Transverse colon (tissue), 4 donors: ENCODE measurements around the gene HSPA8. TPM values are rescaled to one million over a fixed set of nuclear protein-coding genes. Genes with fewer than 3 reads are reported as not detected.
A peak's percentile ranks its signal among the peaks of the same experiment; 100 is the strongest.

ENCODE experiments used
- DNase-seq: peaks from one replicate; pipeline ENCODE4 v3.0.0-alpha.2; 2019
- H3K27ac ChIP-seq, 4 donors: fragments of 200-600 bp; sonication (generic); 2 replicates each; pipeline ENCODE4 v1.5.1; 2016 to 2018; ENCODE audit warnings: inconsistent platforms in 4 of 4
- H3K27me3 ChIP-seq: fragments of 200-600 bp; sonication (generic); 2 replicates; pipeline ENCODE4 v1.5.1; 2017; ENCODE audit warnings: inconsistent platforms
- H3K36me3 ChIP-seq, 4 donors: fragments of 200-600 bp; sonication (generic); 2 replicates each; pipeline ENCODE4 v1.5.1; 2017 to 2019; ENCODE audit warnings: inconsistent platforms in 4 of 4
- H3K4me1 ChIP-seq, 4 donors: fragments of 200-600 bp; sonication (generic); 2 replicates each; pipeline ENCODE4 v1.5.1; 2017 to 2020; ENCODE audit warnings: inconsistent platforms in 4 of 4
- H3K4me3 ChIP-seq, 4 donors: fragments of 200-600 bp; sonication (generic); 1 replicate in 1 of 4; 2 replicates in 3 of 4; pipeline versions ENCODE4 v1.5.1 to v1.6.1; 2017 to 2019; ENCODE audit warnings: inconsistent platforms in 4 of 4
- H3K9me3 ChIP-seq, 2 donors: fragments of 200-600 bp; sonication (generic); 2 replicates each; pipeline ENCODE4 v1.5.1; 2017 to 2019; ENCODE audit warnings: inconsistent platforms in 2 of 2
- EP300 ChIP-seq: sonication (generic); formaldehyde crosslinking; IDR thresholded peaks from one replicate; pipeline ENCODE4 v1.6.1; 2017; ENCODE audit warnings: antibody characterized with exemption, low read depth
- POLR2A ChIP-seq: fragments of 450-650 bp; IDR thresholded peaks from one replicate; pipeline ENCODE4 v1.6.1; 2016; ENCODE audit warnings: antibody characterized with exemption, mild to moderate bottlenecking, moderate library complexity
- POLR2AphosphoS5 ChIP-seq, 3 donors: sonication (generic); formaldehyde crosslinking; IDR thresholded peaks; one replicate each; pipeline ENCODE4 v1.6.1; 2016; ENCODE audit warnings: antibody characterized with exemption in 3 of 3
- WGBS, 2 donors: methylation state at CpG; one replicate each; pipeline ENCODE4 v1.1.5; 2018; ENCODE audit warnings: low coverage in 1 of 2; 5-methylcytosine and 5-hydroxymethylcytosine counted together
- in situ Hi-C, 4 donors: fragments of 200-750 bp; cut with MboI; loops; one replicate each; pipeline versions ENCODE4 v1.15.0 to v1.15.1; 2017; ENCODE audit warnings: low sequenced_read_pairs in 3 of 4, low pct_ligation_motif_present in 1 of 4, low pct_unique_long_range_greater_than_20kb in 1 of 4
- intact Hi-C: fragments of 100-400 bp; cut with DNase I; formaldehyde crosslinking; loops from one replicate; pipeline ENCODE4 v1.15.1; 2023; ENCODE audit warnings: low total_unique reads
- total RNA-seq, 4 donors: library from RNA; depleted of rRNA; stranded (reverse); fragments of >200 nt; gene quantifications; one replicate each; pipeline ENCODE4 v1.1.0, GENCODE V29; 2016
- TF ChIP-seq, protein P1 (sequence below), 5 experiments: fragments of 200-600 bp in 3 of 5; fragments of 450-650 bp in 2 of 5; sonication (generic) in 3 of 5; IDR thresholded peaks; 1 replicate in 2 of 5; 2 replicates in 3 of 5; pipeline ENCODE4 v1.5.1; 2016 to 2017; ENCODE audit warnings: antibody characterized with exemption in 5 of 5, inconsistent platforms in 3 of 5, mild to moderate bottlenecking in 2 of 5, moderate library complexity in 1 of 5

HSPA8 gene
- total RNA-seq, 4 donors from 2014 or later = 183 to 783 (median 651) TPM

DNA sequence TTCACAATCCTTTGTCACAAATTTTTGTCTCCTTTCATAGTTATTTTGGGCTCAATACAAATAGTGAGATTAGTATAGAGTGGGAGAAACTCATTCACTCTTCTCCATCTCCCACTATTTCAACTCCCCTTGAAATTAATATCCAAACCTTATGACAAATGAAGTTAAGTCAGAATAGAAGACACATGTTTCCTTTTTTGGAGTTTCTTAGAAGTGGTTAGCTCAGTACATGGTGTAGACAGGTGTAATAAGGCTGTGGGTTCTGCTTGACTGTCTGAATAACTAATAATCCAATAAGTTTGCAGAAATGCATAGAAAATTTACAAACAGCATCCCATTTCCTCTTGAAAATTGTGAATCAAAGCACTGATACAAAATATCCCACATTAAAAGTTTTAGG is 10.8 kb upstream of the HSPA8 start:
- Histone ChIP-seq H3K27ac (no peak overlapping the region), H3K36me3 (peaks cover 0 to 8% (median 0%) of the 10 kb centered on the region in 4 donors), H3K4me3 (no peak overlapping the region), H3K4me1 (peaks cover 7 to 27% (median 13%) of the 10 kb centered on the region in 4 donors), H3K27me3 (no peaks in the 10 kb centered on the region), H3K9me3 (no peaks in the 10 kb centered on the region)
- TF ChIP-seq, protein P1, sequence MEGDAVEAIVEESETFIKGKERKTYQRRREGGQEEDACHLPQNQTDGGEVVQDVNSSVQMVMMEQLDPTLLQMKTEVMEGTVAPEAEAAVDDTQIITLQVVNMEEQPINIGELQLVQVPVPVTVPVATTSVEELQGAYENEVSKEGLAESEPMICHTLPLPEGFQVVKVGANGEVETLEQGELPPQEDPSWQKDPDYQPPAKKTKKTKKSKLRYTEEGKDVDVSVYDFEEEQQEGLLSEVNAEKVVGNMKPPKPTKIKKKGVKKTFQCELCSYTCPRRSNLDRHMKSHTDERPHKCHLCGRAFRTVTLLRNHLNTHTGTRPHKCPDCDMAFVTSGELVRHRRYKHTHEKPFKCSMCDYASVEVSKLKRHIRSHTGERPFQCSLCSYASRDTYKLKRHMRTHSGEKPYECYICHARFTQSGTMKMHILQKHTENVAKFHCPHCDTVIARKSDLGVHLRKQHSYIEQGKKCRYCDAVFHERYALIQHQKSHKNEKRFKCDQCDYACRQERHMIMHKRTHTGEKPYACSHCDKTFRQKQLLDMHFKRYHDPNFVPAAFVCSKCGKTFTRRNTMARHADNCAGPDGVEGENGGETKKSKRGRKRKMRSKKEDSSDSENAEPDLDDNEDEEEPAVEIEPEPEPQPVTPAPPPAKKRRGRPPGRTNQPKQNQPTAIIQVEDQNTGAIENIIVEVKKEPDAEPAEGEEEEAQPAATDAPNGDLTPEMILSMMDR (IDR thresholded peaks at IDR 0.05) = no peak
- no peak for TF ChIP-seq POLR2AphosphoS5 (IDR thresholded peaks at IDR 0.05)
- no peak for TF ChIP-seq POLR2A
- no peak for TF ChIP-seq EP300
- no peak for DNase-seq
- in situ Hi-C loops (no loop called here), intact Hi-C loops (no loop called here)

DNA sequence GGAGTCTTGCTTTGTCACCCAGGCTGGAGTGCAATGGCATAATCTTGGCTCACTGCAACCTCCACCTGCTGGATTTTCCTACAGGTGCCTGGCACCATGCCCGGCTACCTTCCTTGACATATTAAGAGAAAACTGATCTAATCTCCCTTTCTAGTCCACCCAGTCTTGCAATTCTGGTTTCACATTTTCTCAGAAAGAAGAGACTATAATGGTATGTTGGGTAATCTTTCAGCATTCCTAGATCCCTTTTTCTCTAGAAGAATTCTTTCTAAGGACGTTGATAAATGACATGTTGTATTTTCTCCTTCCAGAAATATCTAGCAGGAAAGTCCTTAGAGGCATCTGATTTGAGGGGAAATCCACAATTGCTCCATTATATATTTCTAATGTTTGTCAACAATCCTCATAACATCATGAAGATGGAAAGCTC is 10.4 kb upstream of the HSPA8 start:
- intact Hi-C loops = no loop called here
- peaks cover 0 to 8% (median 0%) of the 10 kb centered on the region in 4 donors for H3K36me3 ChIP-seq
- no peak for DNase-seq
- H3K27me3 ChIP-seq = no peaks in the 10 kb centered on the region
- no peak for TF ChIP-seq POLR2AphosphoS5 (IDR thresholded peaks at IDR 0.05)
- no peak for TF ChIP-seq POLR2A
- no peaks in the 10 kb centered on the region for H3K9me3 ChIP-seq
- 43% methylated on average over 2 of the region's 2 CpGs for WGBS, 2 donors
- no peak overlapping the region for H3K4me3 ChIP-seq
- in situ Hi-C loops = no loop called here
- H3K4me1 ChIP-seq = peaks cover 7 to 27% (median 13%) of the 10 kb centered on the region in 4 donors
- H3K27ac ChIP-seq = no peak overlapping the region

DNA sequence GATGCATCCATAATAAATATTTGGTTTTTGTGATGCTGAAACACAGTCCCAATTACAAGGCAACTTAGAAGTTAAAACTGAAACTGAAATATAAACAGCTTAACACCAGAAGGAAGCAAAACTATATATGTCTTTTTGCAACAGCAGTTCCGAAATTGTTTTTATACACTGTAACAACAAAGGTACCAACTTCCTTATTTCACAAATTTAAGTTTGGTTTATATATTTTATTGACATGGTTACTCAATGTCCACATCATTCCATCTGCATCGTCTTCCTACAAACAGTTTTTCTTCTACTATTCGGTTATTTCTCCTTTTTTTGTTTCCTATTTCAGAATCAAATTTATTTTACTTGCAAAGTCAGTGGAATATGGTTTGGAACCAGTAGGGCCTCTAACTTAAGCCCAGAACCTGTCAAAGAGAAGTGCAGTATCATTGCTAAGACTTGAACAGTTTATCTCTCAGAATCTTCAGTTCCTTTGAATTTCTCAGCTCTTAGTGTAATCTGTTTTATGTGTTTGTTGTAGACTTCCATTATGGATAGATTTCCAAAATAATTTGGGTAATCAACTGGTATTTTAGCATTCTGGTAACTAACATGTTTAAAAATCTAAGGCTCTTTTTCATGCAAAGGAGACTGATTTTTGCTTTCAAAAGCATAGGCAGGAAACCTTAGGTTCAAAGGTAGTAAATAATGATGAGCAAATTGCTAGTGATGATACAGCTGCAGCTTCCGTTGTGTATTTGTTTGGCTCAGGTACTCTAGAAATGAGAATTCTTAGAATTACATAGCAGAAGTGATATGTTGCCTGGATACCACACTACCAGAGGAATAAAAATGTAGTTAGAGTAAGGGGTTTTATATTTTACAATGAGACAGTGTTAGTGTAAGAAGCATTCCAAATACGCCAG is 8.2 kb upstream of the HSPA8 start:
- in situ Hi-C loops (no loop called here), intact Hi-C loops (no loop called here)
- peak overlapping the region in 1 of 4 donors; percentile 25 for H3K4me3 ChIP-seq
- peaks cover 7 to 29% (median 13%) of the 10 kb centered on the region in 4 donors for H3K4me1 ChIP-seq
- no peaks in the 10 kb centered on the region for H3K9me3 ChIP-seq
- no peaks in the 10 kb centered on the region for H3K27me3 ChIP-seq
- H3K27ac ChIP-seq = peak overlapping the region; percentile 68 to 76 (median 74)
- TF ChIP-seq, protein P1 (IDR thresholded peaks at IDR 0.05) = no peak
- TF ChIP-seq EP300 (no peak), POLR2A (no peak)
- peaks cover 0 to 8% (median 0%) of the 10 kb centered on the region in 4 donors for H3K36me3 ChIP-seq
- 31 to 35% methylated on average over 5 of the region's 5 CpGs for WGBS, 2 donors
- DNase-seq = no peak

DNA sequence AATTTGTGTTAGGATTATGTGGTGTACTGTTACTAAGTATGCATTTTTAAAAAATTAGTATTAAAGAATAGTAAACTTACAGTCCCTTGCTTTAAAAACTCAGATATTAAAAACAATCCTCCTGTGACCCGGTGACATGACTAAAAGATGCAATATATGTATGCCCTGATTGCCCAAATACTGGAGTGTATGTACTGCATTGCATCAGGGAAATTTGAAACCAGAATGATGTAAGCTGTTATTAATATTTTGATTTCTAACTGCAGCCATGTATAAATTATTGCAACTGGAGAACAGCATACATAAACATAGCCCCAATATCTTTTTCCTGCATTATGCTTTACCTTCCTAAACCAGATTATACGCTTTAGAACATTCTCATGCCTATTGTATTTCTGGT is 3.7 kb upstream of the HSPA8 start:
- intact Hi-C loops = no loop called here
- in situ Hi-C loops = no loop called here

More for the DNA sequence above, 3.7 kb upstream of the HSPA8 start:
- Histone ChIP-seq H3K27me3 (no peaks in the 10 kb centered on the region), H3K27ac (peak overlapping the region in 1 of 4 donors; percentile 100), H3K4me1 (peaks cover 18 to 45% (median 33%) of the 10 kb centered on the region in 4 donors), H3K9me3 (no peaks in the 10 kb centered on the region), H3K4me3 (no peak overlapping the region), H3K36me3 (peaks cover 0 to 3% (median under 1%) of the 10 kb centered on the region in 4 donors)
- no peak for TF ChIP-seq POLR2A
- no peak for TF ChIP-seq EP300
- TF ChIP-seq POLR2AphosphoS5 (IDR thresholded peaks at IDR 0.05) = no peak
- TF ChIP-seq, protein P1 (IDR thresholded peaks at IDR 0.05) = no peak
- no peak for DNase-seq
- 85 to 86% methylated on average over 2 of the region's 2 CpGs for WGBS, 2 donors
